HepG2 (cell line): ENCODE measurements around the gene CBLC. TPM values are rescaled to one million over a fixed set of nuclear protein-coding genes. Genes with fewer than 3 reads are reported as not detected.
A peak's percentile ranks its signal among the peaks of the same experiment; 100 is the strongest.

Experiments used
- CBX1 ChIP-seq: IDR thresholded peaks from one replicate; pipeline ENCODE4 v1.6.1; 2016; ENCODE audit warnings: antibody characterized with exemption, low read depth
- HOXA3 ChIP-seq: sonication (generic); formaldehyde crosslinking; IDR thresholded peaks from 2 replicates; pipeline ENCODE4 v1.5.0; 2020; ENCODE audit warnings: missing genetic modification reagents
- KLF13 ChIP-seq: sonication (generic); formaldehyde crosslinking; IDR thresholded peaks from 2 replicates; pipeline ENCODE4 v1.4.0; 2020; ENCODE audit warnings: mild to moderate bottlenecking, missing genetic modification reagents
- NFE2L2 ChIP-seq: fragments of 150-350 bp; IDR thresholded peaks from 2 replicates; pipeline ENCODE4 v1.6.1; 2014; ENCODE audit warnings: low read length
- SPEN ChIP-seq: sonication (generic); formaldehyde crosslinking; IDR thresholded peaks from 2 replicates; pipeline ENCODE4 v1.5.1; 2020; ENCODE audit warnings: low read depth, mild to moderate bottlenecking, missing genetic modification reagents
- ZC3H13 ChIP-seq: sonication (generic); formaldehyde crosslinking; IDR thresholded peaks from 2 replicates; pipeline ENCODE4 v1.8.1; 2023; ENCODE audit warnings: mild to moderate bottlenecking, missing genetic modification reagents, moderate library complexity
- ZNF256 ChIP-seq: sonication (generic); formaldehyde crosslinking; conservative IDR thresholded peaks from 2 replicates; pipeline ENCODE4 v1.4.0; 2020; ENCODE audit warnings: missing genetic modification reagents
- ZNF572 ChIP-seq: sonication (generic); formaldehyde crosslinking; IDR thresholded peaks from 2 replicates; pipeline ENCODE4 v1.5.1; 2020; ENCODE audit warnings: mild to moderate bottlenecking, missing genetic modification reagents
- ZNF713 ChIP-seq: sonication (generic); formaldehyde crosslinking; IDR thresholded peaks from 2 replicates; pipeline ENCODE4 v1.4.0; 2020; ENCODE audit warnings: mild to moderate bottlenecking, missing genetic modification reagents
- ZNF878 ChIP-seq: sonication (generic); formaldehyde crosslinking; IDR thresholded peaks from 2 replicates; pipeline ENCODE4 v1.8.1; 2023; ENCODE audit warnings: mild to moderate bottlenecking, missing genetic modification reagents, moderate library complexity
- polyA plus RNA-seq, 8 experiments: library from polyadenylated mRNA; depleted of rRNA in 3 of 8; stranded (reverse) in 7 of 8; unstranded in 1 of 8; fragments of >200 nt; fragmentation: Illumina TruSeq in 4 of 8; extraction: Trizol in 4 of 8; gene quantifications; 2 replicates each; pipeline versions ENCODE4 v1.2.1 to v1.2.3, GENCODE V29; 2011 to 2016; ENCODE audit warnings: low read depth in 4 of 8, missing spikeins in 1 of 8, mixed read lengths in 1 of 8; ENCODE audit not compliant: insufficient read depth in 1 of 8
- total RNA-seq, 5 experiments: library from RNA; depleted of rRNA; stranded (reverse); fragments of >200 nt; fragmentation: Illumina TruSeq; extraction: Trizol; gene quantifications; 2 replicates each; pipeline ENCODE4 v1.2.3, GENCODE V29; 2016; ENCODE audit warnings: low read depth in 1 of 5
- TF ChIP-seq, protein P1 (sequence below): sonication (generic); formaldehyde crosslinking; IDR thresholded peaks from 2 replicates; pipeline ENCODE4 v1.9.0; 2021; ENCODE audit warnings: missing genetic modification reagents, mild to moderate bottlenecking, borderline replicate concordance
- TF ChIP-seq, protein P2 (sequence below): sonication (generic); formaldehyde crosslinking; IDR thresholded peaks from 2 replicates; pipeline ENCODE4 v1.4.0; 2020; ENCODE audit warnings: missing genetic modification reagents
- TF ChIP-seq, protein P3 (sequence below): sonication (generic); formaldehyde crosslinking; IDR thresholded peaks from 2 replicates; pipeline ENCODE4 v1.8.1; 2022; ENCODE audit warnings: low read depth, mild to moderate bottlenecking, missing genetic modification reagents
- TF ChIP-seq, protein P4 (sequence below): sonication (generic); formaldehyde crosslinking; IDR thresholded peaks from 2 replicates; pipeline ENCODE4 v1.5.1; 2020; ENCODE audit warnings: missing genetic modification reagents, mild to moderate bottlenecking, borderline replicate concordance
- TF ChIP-seq, protein P5 (sequence below): sonication (generic); formaldehyde crosslinking; IDR thresholded peaks from 2 replicates; pipeline ENCODE4 v1.5.1; 2020; ENCODE audit warnings: missing genetic modification reagents, mild to moderate bottlenecking, borderline replicate concordance
- TF ChIP-seq, protein P6 (sequence below): sonication (generic); formaldehyde crosslinking; IDR thresholded peaks from 2 replicates; pipeline ENCODE4 v1.5.0; 2020; ENCODE audit warnings: mild to moderate bottlenecking, missing genetic modification reagents

CBLC gene
- total and polyA plus RNA-seq, 2 of the 13 experiments (the other 11 are each of a cell fraction or from before 2014, with no cell fraction given) = 1.8 to 2.6 TPM

DNA sequence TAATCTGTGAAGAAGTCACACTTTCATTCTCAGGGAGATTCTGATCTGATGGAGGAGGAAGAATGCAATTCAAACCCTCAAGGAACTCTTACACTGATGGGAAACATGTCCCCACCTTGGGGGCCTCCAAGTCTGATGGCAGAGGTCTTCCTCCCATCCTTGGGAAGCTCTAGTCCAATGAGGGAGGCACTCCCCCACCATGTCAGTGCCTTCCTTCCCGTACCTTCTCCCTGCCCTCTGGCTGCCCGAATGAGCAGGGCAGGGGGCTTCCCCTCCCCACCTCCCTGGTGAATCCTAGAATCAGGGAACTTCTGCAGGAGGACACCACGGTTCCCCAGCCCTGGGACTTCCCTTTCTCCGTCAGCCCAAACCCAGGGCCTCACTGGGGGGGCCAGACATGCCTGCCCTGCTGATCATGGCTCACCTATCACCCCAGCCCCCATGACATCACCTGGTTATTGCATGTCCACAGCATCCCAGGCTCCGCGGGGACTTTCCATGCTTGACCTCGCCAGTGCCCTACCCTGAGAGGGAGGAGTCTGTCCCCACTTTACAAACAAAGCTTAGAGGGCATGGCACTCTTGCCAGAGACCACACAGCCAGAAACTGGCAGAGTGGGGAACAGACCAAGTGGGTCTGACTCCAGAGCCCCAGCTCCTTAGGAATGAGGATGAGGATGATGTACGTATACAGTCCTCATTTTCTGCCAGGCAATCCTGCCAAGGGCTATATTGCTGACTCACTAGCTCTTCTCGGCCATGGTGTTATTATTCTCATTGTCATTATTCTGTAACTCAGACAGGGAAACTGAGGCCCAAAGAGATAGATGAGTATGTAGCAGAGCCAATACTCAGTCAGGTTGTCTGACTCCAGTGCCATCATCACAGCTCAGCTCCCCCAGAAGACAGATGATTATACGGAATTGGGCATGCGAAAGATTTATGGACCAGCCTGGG is 38.8 kb upstream of the CBLC start (continued):
- TF ChIP-seq ZNF878 (no peak), ZNF572 (no peak), ZC3H13 (no peak), SPEN (CRISPR knock-in tag) (no peak), KLF13 (CRISPR knock-in tag) (no peak), CBX1 (no peak), ZNF713 (CRISPR knock-in tag) (no peak), ZNF256 (no peak), NFE2L2 (0 out of 2 replicates have a peak, but pooled peaks have one; percentile 5), HOXA3 (CRISPR knock-in tag) (peak; percentile 42; the same call in 1 of the 2 replicates)
- TF ChIP-seq, protein P1, sequence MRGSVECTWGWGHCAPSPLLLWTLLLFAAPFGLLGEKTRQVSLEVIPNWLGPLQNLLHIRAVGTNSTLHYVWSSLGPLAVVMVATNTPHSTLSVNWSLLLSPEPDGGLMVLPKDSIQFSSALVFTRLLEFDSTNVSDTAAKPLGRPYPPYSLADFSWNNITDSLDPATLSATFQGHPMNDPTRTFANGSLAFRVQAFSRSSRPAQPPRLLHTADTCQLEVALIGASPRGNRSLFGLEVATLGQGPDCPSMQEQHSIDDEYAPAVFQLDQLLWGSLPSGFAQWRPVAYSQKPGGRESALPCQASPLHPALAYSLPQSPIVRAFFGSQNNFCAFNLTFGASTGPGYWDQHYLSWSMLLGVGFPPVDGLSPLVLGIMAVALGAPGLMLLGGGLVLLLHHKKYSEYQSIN (CRISPR knock-in tag) = no peak
- TF ChIP-seq, protein P2, sequence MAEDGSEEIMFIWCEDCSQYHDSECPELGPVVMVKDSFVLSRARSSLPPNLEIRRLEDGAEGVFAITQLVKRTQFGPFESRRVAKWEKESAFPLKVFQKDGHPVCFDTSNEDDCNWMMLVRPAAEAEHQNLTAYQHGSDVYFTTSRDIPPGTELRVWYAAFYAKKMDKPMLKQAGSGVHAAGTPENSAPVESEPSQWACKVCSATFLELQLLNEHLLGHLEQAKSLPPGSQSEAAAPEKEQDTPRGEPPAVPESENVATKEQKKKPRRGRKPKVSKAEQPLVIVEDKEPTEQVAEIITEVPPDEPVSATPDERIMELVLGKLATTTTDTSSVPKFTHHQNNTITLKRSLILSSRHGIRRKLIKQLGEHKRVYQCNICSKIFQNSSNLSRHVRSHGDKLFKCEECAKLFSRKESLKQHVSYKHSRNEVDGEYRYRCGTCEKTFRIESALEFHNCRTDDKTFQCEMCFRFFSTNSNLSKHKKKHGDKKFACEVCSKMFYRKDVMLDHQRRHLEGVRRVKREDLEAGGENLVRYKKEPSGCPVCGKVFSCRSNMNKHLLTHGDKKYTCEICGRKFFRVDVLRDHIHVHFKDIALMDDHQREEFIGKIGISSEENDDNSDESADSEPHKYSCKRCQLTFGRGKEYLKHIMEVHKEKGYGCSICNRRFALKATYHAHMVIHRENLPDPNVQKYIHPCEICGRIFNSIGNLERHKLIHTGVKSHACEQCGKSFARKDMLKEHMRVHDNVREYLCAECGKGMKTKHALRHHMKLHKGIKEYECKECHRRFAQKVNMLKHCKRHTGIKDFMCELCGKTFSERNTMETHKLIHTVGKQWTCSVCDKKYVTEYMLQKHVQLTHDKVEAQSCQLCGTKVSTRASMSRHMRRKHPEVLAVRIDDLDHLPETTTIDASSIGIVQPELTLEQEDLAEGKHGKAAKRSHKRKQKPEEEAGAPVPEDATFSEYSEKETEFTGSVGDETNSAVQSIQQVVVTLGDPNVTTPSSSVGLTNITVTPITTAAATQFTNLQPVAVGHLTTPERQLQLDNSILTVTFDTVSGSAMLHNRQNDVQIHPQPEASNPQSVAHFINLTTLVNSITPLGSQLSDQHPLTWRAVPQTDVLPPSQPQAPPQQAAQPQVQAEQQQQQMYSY (CRISPR knock-in tag) = no peak
- TF ChIP-seq, protein P3, sequence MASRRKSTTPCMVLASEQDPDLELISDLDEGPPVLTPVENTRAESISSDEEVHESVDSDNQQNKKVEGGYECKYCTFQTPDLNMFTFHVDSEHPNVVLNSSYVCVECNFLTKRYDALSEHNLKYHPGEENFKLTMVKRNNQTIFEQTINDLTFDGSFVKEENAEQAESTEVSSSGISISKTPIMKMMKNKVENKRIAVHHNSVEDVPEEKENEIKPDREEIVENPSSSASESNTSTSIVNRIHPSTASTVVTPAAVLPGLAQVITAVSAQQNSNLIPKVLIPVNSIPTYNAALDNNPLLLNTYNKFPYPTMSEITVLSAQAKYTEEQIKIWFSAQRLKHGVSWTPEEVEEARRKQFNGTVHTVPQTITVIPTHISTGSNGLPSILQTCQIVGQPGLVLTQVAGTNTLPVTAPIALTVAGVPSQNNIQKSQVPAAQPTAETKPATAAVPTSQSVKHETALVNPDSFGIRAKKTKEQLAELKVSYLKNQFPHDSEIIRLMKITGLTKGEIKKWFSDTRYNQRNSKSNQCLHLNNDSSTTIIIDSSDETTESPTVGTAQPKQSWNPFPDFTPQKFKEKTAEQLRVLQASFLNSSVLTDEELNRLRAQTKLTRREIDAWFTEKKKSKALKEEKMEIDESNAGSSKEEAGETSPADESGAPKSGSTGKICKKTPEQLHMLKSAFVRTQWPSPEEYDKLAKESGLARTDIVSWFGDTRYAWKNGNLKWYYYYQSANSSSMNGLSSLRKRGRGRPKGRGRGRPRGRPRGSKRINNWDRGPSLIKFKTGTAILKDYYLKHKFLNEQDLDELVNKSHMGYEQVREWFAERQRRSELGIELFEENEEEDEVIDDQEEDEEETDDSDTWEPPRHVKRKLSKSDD (CRISPR knock-in tag) = no peak
- TF ChIP-seq, protein P4, sequence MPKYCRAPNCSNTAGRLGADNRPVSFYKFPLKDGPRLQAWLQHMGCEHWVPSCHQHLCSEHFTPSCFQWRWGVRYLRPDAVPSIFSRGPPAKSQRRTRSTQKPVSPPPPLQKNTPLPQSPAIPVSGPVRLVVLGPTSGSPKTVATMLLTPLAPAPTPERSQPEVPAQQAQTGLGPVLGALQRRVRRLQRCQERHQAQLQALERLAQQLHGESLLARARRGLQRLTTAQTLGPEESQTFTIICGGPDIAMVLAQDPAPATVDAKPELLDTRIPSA = no peak
- TF ChIP-seq, protein P5, sequence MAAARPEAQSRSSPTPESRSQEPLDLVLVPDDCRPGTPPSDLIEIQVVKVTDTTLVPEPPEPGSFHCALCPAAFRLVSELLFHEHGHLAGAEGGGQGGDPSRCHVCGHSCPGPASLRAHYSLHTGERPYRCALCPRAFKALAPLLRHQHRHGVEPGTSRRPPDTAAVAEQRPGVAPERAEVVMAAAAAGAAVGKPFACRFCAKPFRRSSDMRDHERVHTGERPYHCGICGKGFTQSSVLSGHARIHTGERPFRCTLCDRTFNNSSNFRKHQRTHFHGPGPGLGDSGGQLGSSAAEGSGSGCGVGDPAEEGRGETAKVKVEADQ (CRISPR knock-in tag) = no peak
- TF ChIP-seq, protein P6, sequence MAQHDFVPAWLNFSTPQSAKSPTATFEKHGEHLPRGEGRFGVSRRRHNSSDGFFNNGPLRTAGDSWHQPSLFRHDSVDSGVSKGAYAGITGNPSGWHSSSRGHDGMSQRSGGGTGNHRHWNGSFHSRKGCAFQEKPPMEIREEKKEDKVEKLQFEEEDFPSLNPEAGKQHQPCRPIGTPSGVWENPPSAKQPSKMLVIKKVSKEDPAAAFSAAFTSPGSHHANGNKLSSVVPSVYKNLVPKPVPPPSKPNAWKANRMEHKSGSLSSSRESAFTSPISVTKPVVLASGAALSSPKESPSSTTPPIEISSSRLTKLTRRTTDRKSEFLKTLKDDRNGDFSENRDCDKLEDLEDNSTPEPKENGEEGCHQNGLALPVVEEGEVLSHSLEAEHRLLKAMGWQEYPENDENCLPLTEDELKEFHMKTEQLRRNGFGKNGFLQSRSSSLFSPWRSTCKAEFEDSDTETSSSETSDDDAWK = no peak
